HG02763 (cell line): ENCODE measurements around the gene TAMM41.
"Not testable (repeated sequence)": the region's sequence is repeated elsewhere in the genome, so short reads cannot be mapped to it uniquely, and the experiment has no call there.

Experiments used
- ATAC-seq: cut with Tn5 transposase; IDR thresholded peaks from one replicate; pipeline ENCODE4 v1.9.1; 2021; ENCODE audit warnings: mild to moderate bottlenecking, moderate library complexity; ENCODE audit not compliant: unreplicated experiment

TAMM41 gene

GRCh38 chr3:11769704-11770476 is 76.8 kb downstream of the TAMM41 start:
- no peak for ATAC-seq

GRCh38 chr3:11768604-11769003 is 78.1 kb downstream of the TAMM41 start:
- ATAC-seq, result no peak

GRCh38 chr3:11764931-11765363 is 81.7 kb downstream of the TAMM41 start:
- ATAC-seq, result no peak

- ATAC-seq, result no peak
These were observed 86.7 kb downstream of the TAMM41 start for GRCh38 chr3:11759996-11760395.

GRCh38 chr3:11757929-11758328 is 88.8 kb downstream of the TAMM41 start:
- ATAC-seq, result no peak

GRCh38 chr3:11757441-11757875 is 89.2 kb downstream of the TAMM41 start:
- no peak for ATAC-seq

GRCh38 chr3:11755276-11755675 is 91.4 kb downstream of the TAMM41 start:
- ATAC-seq, result no peak

GRCh38 chr3:11752254-11752653 is 94.4 kb downstream of the TAMM41 start:
- not testable (repeated sequence) for ATAC-seq

- ATAC-seq, result not testable (repeated sequence)
These were observed 98.4 kb downstream of the TAMM41 start for GRCh38 chr3:11748306-11748705.
